ENCODE data around the gene SCAF4.
"Not testable (repeated sequence)": the region's sequence is repeated elsewhere in the genome, so short reads cannot be mapped to it uniquely, and the experiment has no call there.

Gene SCAF4

DNA sequence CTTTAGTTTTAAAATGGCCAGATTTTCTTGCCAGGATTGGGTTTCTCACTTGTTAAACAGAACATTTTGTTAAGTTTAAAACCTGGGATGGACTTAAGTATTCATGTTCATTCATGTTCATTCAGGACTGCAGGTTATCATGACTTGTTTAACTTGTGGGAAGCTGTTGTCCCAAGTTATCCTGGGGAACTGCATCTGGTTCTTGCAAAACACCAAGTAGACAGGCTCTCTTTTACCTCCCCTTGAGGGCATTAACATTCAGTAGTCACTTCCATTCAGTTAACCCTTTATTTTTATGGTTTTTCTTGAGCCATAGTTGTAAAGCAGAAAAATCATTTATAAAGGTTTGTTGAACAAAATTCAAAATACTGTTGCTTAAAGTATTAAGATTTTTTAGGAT lies 64.3 kb downstream of the SCAF4 start:
- no peak for DNase-seq

DNA sequence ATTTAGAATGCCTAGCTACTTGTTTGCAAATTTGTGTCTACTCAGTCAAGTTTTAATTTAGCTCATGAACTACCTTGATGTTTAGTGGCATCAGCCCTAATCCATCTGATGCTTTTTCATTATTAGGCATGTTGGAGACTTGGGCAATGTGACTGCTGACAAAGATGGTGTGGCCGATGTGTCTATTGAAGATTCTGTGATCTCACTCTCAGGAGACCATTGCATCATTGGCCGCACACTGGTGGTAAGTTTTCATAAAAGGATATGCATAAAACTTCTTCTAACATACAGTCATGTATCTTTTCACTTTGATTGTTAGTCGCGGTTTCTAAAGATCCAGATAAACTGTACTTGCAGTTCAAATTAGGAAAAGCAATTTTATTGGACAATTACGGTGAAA lies 64.8 kb downstream of the SCAF4 start:
- peak; percentile 55 for DNase-seq

DNA sequence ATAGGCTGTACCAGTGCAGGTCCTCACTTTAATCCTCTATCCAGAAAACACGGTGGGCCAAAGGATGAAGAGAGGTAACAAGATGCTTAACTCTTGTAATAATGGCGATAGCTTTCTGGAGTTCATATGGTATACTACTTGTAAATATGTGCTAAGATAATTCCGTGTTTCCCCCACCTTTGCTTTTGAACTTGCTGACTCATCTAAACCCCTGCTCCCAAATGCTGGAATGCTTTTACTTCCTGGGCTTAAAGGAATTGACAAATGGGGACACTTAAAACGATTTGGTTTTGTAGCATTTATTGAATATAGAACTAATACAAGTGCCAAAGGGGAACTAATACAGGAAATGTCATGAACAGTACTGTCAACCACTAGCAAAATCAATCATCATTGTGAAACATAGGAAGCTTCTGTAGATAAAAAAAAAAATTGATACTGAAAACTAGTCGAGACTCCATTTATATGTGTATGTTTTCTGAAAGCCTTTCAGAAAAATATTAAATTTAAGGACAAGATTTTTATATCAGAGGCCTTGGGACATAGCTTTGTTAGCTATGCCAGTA lies 65.4 kb downstream of the SCAF4 start:
- no peak for DNase-seq

DNA sequence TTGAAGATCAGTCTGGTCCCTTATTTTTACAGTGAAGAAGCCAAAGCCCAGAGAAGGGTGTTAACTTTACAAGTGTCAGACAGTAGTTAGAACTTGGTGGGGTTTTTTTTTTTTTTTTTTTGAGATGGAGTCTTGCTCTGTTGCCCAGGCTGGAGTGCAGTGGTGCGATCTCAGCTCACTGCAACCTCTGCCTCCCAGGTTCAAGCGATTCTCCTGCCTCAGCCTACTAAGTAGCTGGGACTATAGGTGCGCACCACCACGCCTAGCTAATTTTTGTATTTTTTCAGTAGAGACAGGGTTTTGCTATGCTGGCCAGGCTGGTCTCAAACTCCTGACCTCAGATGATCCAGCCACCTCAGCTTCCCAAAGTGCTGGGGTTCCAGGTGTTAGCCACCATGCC lies 66.0 kb downstream of the SCAF4 start:
- DNase-seq, result not testable (repeated sequence)

DNA sequence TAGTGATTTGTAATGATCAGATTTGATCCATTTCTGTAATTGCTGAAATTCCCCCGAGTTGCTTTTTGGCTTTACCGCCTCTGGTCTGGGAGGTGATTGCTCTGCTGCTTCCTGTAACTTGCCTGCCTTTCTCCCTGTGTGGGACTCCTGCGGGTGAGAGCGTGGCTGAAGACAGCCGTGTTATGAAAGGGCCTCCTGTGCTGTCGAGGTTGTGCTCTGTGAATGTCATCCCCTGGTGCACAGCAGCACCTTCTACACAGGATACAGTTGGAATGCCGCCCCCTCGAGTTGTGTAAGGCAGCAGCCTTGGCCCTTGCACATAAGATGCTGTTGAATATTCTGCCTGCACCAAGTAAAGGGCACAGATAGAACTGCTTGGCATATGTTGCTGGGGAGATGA lies 66.5 kb downstream of the SCAF4 start:
- DNase-seq, result no peak

DNA sequence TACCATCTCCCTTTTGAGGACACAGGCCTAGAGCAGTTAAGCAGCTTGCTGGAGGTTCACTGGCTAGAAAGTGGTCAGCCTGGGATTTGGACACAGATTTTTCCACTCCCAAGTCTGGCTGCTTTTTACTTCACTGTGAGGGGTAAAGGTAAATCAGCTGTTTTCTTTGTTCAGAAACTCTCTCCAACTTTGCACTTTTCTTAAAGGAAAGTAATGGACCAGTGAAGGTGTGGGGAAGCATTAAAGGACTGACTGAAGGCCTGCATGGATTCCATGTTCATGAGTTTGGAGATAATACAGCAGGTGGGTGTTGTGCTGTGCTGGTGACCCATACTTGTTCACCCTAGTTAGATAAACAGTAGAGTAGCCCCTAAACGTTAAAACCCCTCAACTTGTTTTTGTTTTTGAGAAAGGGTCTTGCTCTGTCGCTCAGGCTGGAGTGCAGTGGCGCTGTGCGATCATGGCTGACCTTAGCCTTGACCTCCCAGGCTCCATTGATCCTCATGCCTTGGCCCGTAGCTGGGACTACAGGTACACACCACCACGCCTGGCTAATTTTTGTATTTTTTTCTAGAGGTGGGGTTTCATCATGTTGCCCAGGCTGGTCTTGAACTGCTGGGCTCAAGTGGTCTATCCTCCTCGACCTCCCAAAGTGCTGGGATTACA lies 68.2 kb downstream of the SCAF4 start:
- no peak for DNase-seq

DNA sequence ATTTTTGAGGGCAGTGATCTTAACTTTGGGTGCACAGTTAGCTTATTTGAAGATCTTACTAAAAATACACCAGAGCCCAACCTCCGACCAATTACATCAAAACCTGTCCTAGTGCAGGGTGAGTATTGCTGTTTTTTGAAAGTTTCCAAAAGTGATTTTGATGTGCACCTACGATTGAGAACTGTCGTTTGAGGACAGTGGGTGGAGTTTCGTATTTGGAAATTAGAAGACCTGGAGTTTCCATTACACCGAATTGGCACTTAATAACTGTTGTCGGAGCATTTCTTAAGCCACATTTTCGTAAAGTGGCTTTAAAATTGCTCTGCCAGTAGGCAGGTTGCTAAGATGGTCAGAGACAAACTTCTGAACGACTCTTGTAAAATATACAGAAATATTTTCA lies 71.3 kb downstream of the SCAF4 start:
- no peak for DNase-seq

DNA sequence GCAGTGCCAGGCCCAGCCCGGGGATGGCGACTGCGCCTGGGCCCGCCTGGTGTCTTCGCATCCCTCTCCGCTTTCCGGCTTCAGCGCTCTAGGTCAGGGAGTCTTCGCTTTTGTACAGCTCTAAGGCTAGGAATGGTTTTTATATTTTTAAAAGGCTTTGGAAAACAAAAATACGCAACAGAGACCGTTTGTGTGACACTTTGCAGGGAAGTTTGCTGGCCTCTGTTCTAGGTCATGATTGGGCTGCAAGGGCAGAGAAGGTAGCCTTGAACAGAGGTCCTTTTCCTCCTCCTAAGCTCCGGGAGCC lies 71.7 kb downstream of the SCAF4 start:
- DNase-seq, result no peak

DNA sequence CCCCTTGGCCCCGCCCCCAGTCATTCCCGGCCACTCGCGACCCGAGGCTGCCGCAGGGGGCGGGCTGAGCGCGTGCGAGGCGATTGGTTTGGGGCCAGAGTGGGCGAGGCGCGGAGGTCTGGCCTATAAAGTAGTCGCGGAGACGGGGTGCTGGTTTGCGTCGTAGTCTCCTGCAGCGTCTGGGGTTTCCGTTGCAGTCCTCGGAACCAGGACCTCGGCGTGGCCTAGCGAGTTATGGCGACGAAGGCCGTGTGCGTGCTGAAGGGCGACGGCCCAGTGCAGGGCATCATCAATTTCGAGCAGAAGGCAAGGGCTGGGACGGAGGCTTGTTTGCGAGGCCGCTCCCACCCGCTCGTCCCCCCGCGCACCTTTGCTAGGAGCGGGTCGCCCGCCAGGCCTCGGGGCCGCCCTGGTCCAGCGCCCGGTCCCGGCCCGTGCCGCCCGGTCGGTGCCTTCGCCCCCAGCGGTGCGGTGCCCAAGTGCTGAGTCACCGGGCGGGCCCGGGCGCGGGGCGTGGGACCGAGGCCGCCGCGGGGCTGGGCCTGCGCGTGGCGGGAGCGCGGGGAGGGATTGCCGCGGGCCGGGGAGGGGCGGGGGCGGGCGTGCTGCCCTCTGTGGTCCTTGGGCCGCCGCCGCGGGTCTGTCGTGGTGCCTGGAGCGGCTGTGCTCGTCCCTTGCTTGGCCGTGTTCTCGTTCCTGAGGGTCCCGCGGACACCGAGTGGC lies 72.2 kb downstream of the SCAF4 start, which contains the start of gene SOD1:
SOD1 (plus strand) TSS at position 158 of the 723 bp plus-strand sequence; CDS start at position 235, 77 bp downstream.
- peak; percentile 94 for DNase-seq

DNA sequence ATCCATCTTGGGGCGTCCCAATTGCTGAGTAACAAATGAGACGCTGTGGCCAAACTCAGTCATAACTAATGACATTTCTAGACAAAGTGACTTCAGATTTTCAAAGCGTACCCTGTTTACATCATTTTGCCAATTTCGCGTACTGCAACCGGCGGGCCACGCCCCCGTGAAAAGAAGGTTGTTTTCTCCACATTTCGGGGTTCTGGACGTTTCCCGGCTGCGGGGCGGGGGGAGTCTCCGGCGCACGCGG lies 72.7 kb downstream of the SCAF4 start:
- DNase-seq, result no peak

DNA sequence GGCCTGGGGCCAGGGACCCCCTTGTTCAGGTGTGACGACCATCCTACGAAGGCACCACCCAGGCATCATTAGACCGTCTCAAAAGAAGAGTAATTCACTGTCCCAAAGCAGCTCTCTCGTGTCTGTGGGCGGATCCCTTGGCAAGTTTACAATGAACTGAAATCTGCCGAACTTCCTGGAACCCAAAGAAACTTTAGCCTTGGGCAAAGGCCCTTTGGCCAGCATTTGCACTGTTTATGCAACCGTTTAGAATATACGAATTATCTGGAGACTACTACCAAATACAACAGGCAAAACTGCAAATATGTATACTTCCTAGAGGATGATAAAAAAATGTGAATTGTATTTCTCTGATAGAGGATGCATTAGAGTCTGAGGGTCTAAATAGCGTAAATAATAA lies 73.9 kb downstream of the SCAF4 start:
- DNase-seq, result no peak

DNA sequence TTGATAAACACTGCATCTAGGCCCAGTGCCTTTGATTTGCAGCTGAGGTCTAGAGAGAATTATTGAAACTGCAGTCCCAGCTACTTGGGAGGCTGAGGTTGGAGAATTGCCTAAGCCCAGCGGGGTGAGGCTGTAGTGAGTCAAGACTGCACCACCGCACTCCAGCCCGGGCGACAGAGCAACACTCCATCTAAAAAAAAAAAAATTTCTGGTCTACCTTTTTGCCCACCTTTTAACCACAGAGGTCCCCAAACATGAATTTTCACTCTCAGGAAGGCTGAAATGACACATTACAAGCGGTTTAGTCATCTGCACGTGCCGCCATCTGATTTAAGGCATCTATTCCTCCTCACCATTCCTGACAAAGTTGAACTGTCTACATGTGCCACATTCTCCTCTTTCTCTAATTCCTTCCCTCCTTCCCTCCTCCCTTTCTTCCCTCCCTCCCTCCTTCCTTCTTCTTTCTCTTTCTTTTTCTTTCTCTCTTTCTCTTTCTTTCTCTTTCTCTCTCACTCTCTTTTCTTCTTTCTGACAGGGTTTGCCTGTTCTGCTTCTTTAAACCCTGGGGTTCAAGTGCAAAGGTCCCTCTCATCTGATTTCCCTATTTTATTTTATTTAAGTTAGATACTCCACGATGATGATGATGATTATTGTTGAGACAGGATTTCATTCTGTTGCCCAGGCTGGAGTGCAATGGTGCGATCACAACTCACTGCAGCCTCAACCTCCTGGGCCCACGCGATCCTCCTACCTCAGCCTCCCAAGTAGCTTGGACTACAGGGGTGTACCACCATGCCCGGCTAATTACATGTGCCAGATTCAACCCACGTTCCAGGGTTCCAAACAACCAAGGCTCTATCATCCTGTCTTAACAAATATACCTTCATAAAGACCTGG lies 75.5 kb downstream of the SCAF4 start:
- DNase-seq, result no peak

DNA sequence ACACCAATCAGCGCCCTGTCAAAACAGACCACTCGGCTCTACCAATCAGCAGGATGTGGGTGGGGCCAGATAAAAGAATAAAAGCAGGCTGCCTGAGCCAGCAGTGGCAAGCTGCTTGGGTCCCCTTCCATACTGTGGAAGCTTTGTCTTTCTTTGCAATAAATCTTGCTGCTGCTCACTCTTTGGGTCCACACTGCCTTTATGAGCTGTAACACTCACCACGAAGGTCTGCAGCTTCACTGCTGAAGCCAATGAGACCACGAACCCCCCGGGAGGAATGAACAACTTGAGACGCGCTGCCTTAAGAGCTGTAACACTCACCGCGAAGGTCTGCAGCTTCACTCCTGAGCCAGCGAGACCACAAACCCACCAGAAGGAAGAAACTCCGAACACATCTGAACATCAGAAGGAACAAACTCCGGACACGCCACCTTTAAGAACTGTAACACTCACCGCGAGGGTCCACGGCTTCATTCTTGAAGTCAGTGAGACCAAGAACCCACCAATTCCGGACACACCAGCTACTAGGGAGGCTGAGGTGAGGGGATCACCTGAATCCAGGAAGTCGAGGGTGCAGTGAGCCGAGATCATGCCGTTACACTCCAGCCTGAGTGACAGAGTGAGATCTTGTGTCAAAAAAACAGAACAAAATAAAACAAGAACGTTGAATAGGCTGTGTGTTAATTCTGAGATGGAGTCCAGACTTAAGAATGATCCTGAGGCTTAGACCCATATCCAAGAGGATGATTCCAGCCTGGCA lies 76.9 kb downstream of the SCAF4 start:
- not testable (repeated sequence) for DNase-seq

DNA sequence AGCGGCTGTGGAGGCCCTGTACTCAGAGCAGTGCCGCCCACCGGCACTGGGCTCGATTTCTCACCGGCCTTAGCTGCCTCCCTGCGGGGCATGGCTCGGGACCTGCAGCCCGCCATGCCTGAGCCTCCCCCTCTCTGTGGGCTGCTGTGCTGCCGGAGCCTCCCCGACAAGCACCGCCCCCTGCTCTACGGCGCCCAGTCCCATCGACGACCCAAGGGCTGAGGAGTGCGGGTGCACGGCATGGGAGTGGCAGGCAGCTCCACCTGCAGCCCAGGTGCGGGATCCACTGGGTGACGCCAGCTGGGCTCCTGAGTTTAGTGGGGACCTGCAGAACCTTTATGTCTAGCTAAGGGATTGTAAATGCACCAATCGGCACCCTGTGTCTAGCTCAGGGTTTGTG lies 77.6 kb downstream of the SCAF4 start:
- DNase-seq, result no peak

DNA sequence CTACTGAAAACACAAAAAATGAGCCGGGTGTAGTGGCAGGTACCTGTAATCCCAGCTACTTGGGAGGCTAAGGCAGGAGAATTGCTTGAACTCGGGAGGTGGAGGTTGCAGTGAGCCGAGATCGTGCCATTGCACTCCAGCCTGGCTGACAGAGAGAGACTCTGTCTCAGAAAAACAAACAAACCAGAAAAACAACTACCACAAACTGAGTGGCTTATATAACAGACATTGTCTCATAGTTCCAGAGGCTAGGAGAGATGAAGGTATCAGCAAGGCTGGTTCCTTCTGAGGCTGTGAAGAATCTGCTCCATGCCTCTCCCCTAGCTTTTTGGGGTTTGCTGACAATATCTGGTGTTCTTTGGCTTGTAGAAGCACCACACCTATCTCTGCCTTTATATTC lies 80.4 kb downstream of the SCAF4 start:
- not testable (repeated sequence) for DNase-seq

DNA sequence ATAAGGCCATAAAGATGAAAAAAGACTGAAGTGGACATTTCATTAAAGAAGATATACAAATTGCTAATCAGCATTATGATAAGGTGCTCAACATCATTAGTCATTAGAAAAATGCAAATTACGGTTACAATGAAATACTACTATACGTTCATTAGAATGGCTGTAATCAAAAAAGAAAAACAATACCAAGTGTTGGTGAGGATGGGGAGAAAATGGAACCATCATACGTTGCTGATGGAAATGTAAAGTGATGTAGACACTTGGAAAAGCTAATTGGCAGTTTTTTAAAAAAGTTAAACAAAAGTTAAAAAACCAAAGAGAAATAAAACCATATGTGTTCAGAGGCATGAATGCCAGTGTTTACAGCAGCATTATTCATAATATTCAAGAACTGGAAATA lies 81.0 kb downstream of the SCAF4 start:
- no peak for DNase-seq

DNA sequence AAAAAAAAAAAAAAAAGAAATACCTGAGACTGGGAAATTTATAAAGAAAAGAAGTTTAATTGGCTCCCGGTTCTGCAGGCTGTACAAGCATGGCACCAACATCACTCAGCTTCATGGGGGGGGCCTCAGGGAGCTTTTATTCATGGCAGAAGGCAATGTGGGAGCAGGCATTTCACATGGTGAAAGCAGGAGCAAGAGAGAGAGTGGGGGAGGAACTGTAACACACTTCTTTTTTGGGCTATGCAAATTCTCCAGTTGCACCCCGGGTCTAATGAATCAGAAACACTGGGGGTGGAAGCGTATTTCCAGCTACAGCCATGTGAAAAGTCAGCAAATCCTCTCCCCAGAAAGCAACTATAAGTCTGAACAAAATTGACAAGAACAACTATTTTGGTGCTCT lies 84.3 kb downstream of the SCAF4 start:
- no peak for DNase-seq

DNA sequence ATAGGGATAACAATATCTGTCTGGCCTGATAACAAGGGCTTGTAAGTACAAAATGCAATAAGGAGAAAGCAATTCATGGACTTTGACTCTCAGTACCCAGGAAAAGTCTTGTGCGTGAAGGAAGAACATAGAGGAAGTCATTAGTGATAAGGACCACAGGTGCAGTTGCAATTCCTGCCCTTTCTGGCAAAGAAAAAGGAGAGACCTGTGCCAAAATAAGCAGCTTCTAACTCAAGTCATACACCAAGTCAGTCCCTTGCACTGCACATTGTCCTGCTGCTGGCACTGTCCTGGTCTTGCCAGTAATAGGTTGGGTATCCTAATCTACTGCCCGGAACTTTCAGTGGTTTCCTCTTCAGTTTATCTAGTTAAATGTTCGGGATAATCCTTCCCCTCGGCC lies 87.3 kb downstream of the SCAF4 start:
- DNase-seq, result no peak

DNA sequence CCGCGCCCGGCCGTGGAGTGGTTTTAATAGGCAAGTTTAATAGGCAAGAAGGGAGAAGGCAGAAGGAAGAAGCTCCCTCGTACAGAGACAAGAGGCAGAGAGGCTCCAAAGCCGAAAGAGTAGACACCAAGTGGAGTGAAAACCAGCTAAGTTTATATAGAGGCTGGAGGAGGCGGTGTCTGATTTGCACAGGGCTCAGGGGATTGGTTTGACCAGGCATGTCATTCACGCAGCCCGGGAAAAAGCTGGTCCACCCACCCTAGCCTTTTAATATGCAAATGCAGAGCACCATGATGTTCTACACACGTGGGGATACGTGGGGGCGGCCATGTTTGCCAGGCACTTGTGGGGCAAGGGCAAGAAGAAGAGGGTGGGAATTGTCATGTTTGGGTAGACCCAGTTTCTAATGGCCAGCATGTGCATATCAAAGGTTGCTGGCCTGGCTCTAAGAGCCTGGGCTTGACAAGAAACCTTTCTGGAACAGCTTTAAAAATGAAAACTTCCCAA lies 90.4 kb downstream of the SCAF4 start:
- DNase-seq, result no peak

DNA sequence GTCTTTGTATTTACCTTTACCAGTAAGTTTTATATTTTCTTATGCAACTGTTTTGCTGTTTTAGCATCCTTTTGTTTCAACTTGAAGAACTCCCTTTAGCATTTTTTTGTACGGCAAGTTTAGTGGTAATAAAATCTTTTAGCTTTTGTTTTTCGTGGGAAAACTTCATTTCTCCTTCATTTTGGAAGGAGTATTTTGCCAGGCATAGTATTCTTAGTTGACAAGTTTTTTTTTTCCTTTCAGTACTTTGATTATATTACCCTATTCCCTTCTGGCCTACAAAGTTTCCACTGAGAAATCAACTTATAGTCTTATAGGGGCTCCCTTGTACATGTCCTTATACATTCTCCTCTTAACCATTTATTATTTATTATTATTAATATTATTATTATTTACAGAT lies 95.0 kb downstream of the SCAF4 start:
- no peak for DNase-seq

DNA sequence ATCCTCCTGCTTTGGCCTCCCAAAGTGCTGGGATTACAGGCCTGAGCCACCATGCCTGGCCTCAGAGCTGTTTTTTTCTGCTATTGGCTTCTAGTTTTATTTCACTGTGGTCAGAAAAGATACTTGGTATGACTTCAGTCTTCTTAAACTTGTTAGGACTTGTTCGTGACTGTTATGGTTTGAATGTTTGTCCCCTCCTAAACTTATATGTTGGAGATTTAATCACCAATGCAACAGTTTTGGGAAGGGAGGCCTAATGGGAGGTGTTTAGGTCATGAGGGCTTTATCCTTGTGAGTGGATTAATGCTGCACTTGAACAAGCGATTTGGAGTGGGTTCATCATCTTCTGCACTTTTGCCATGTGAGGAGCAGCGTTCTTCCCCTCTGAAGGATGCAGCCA lies 96.9 kb downstream of the SCAF4 start:
- DNase-seq, result no peak

DNA sequence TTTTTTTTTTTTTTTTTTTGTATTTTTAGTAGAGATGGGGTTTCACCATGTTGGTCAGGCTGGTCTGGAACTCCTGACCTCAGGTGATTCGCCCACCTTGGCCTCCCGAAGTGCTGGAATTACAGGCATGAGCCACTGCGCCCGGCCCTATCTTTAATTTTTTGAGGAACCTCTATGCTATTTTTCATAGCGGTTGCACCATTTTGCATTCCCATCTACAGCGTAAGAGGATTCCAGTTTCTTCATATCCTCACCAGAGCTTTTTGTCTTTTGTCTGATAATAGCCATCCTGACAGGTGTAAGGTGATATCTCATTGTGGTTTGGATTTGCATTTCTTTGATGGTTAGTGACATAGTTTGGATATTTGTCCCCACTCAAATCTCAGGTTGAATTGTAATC lies 100.0 kb downstream of the SCAF4 start:
- DNase-seq, result not testable (repeated sequence)

Data from suppressor macrophage treated with lipopolysaccharide for 4 hours (primary cell).